MM.1S (cell line): Measurements from ENCODE around the gene COL4A5.

Experiments
- EZH2 ChIP-seq: fragments of 300-600 bp; sonication (generic); optimal IDR thresholded peaks from 2 replicates; pipeline ENCODE3; 2017; ENCODE audit warnings: low read depth, mild to moderate bottlenecking, antibody characterized with exemption, low read length, mixed read lengths
- TF ChIP-seq, protein P1 (sequence below): fragments of 300-600 bp; sonication (generic); IDR thresholded peaks from 2 replicates; pipeline ENCODE4 v1.5.1; 2016; ENCODE audit warnings: antibody characterized with exemption, low read length, mixed read lengths

DNA sequence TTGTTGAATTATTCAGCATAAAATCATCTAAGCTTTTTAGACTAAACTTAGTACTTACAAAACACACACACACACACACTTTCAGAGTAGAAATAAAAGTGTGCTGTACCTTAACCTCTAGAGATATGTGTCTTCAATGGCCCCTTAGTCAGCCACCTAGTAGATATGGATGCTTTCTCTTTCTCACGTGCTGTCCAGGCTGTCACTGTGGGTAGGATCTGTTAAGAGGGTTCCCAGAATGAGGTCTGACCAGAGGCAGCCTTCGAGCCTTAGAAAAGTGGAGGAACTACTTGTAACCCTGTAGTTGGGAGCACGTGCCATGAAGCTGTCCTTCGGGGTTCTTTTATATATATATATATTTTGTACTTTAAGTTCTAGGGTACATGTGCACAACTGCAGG is 117.9 kb downstream of the COL4A5 start:
- TF ChIP-seq, protein P1, sequence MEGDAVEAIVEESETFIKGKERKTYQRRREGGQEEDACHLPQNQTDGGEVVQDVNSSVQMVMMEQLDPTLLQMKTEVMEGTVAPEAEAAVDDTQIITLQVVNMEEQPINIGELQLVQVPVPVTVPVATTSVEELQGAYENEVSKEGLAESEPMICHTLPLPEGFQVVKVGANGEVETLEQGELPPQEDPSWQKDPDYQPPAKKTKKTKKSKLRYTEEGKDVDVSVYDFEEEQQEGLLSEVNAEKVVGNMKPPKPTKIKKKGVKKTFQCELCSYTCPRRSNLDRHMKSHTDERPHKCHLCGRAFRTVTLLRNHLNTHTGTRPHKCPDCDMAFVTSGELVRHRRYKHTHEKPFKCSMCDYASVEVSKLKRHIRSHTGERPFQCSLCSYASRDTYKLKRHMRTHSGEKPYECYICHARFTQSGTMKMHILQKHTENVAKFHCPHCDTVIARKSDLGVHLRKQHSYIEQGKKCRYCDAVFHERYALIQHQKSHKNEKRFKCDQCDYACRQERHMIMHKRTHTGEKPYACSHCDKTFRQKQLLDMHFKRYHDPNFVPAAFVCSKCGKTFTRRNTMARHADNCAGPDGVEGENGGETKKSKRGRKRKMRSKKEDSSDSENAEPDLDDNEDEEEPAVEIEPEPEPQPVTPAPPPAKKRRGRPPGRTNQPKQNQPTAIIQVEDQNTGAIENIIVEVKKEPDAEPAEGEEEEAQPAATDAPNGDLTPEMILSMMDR = no peak
- TF ChIP-seq EZH2 = no peak
